ENCODE measurements around the gene SMAD1.

SMAD1 gene

DNA sequence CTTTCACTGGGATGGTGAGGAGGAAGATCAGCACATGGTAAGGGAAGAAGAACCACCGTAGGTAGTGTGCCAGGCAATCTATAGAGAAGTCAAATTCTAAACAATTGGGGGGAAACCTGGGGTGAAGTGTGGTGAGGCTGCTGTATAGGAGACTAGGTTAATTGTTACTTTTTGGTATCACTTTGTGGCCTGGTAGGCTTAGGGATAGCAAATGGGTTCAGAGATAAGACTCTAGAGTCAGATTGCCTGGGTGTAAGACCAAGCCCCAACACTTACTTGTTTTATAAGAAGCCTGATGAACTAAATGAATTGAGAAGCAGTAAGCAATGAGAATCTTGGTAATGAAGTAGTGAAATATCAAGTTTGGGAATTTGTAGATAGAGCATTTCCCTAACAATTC lies 8.7 kb downstream of the SMAD1 start:
- no peak for DNase-seq

GRCh38 chr4:145490796-145491195 lies 9.1 kb downstream of the SMAD1 start:
- no peak for DNase-seq

GRCh38 chr4:145492376-145492775 lies 10.7 kb downstream of the SMAD1 start:
- DNase-seq, result no peak

- no peak for DNase-seq
Measured at GRCh38 chr4:145493166-145493565, 11.5 kb downstream of the SMAD1 start.

DNA sequence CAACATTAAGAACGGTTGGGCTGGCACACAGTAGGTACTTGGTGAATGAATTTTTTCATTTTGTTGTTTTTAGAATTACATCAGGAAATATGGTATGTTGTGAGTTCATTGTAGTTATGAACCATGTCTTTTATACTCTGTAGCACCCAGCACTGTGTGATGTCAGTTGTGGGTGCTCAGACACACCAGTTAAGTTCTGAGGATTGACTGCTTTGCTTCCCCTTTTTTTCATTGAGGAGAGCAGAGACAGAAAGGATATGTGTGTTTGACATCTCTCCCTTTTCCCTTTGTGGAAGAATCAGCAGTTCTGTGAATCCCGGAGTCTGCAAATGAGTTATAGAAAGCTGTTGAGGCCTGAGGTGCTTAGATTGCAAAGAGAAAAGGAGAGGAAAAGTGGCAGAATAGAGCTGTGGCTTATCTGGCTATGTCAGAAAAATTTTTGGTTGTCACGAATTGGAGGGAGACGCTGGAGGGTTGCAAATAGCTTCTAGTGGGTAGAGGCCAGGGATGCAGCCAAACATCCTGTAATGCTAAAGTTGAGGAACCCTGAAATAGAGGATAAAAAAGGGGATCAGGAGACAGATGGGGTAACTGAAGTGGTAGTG lies 13.1 kb downstream of the SMAD1 start:
- no peak for DNase-seq

GRCh38 chr4:145496292-145496691 lies 14.6 kb downstream of the SMAD1 start:
- no peak for DNase-seq

DNA sequence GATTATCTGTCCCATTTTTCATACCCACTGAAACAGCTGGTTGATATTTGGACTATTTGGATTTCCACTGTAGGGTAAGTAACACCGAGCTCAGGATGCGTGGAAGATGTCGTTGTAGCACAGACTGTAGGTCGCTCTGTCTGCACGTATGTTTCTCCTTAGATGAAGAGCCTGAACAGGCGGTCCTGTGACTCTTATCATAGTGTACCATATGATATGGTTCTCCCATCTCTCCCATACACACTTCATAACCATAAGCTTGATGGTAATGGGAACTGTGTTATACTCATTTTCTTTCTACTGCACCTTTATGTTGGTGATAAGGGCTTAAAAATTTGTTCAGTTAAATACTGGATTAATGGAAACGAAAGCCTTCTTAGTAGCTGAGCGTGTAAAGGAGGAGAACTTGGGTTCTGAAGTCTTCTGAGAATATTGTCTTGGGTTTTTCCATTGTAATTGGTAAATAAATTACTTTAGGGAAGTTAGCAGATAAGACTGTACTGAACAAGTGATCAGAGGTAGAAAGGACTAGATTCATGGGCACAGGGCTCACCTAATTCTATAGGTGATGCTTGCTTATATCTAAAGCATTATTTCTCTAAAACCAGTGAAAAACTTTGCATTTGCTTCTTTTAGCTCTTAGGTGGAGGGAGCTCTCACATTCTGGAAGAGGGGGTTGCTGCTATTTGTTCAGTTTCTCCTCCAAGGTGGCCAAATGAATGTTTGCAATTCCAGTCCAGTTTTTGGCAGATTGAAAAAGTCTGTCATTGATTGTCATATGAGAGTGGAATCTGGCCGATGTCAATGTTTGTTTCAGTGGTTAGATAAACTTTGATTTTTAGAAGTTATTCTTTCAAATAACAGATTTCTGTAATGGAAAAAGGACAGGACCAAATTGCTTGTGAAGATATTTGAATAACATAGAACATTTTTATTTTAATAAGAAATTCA lies 15.8 kb downstream of the SMAD1 start:
- DNase-seq, result no peak

DNA sequence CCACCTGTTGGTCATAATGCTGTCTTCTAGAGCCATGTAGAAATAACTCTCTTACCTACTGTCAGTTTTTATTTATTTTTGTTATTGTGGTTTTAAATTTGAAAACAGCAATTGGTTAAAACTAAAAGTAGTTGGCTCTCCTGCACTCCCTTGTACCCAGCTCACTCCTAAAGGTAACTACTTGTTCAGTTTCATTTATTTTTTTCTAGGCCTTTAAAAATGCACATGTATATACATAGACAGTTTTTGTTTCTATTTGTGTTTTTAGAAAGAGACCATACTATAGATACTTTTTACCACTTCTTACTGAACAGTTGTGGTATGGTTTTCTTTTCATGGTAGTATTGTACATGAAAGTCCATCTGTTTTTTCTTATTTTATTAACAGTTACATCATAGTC lies 16.8 kb downstream of the SMAD1 start:
- DNase-seq, result no peak

- no peak for DNase-seq
Measured at GRCh38 chr4:145501051-145501660, 19.5 kb downstream of the SMAD1 start.

- no peak for DNase-seq
Measured at GRCh38 chr4:145502809-145503208, 21.2 kb downstream of the SMAD1 start.

- no peak for DNase-seq
Measured at GRCh38 chr4:145503486-145504072, 21.9 kb downstream of the SMAD1 start.

DNA sequence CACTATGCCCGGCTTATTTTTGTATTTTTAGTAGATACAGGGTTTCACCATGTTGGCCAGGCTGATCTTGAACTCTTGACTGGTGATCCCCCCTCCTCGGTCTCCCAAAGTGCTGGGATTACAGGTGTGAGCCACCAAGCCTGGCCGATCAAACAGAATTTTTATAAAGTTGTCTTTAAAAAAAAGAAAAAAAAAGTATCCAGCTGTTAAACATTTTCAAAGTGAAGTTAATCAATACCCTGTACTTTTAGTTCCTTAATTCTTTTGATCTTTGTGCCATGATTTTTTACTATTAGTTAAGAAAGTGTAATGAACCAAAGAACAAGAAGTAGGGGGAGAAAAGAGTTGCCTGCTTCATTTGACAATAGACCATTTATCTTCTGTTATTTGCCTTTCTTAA lies 24.3 kb downstream of the SMAD1 start:
- DNase-seq, result no peak

DNA sequence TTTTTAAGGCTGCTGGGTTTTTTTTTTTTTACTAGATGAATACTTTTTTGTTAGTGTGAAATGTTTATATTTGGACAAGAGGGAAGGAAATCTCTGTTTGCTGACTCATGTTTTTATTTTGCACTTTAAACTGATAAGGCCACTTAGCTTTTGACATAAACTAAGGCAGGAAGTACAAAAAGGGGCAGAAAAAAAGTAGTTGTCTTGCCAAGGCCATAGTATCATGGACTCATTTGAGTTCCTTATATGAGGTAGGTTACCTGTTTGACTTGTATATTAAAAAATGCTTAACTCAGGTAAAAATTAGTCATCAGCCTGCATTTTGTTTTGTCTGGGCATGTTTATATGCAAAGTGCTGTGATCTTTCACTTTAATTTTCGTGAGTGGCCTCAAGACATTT lies 26.0 kb downstream of the SMAD1 start:
- DNase-seq, result no peak

DNA sequence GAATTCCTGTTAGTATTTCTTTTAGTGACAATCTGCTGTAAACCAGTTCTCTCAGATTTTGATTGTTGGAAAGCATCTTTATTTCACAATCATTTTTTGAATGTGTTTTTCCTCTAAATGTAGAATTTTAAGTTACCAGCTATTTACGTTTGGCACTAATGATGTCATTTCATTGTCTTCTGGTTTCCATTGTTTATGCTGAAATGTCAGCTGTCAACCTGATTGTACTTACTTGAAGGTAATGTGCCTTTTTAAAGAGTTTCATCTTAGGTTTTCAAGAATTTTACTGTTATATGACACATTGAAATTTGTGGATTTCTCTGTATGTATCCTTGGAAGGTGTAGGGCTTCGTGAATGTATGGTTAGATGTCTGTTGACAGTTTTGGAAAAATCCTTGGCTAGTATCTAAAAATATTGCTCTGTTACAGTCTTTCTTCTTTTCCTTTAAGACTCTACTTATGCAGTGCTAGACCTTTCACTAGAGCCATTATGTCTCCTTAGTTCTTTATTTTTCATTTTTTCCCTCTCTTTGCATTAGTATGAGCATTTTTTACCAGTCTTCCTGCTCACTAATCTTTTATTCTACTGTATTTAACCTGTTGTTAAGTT lies 30.4 kb downstream of the SMAD1 start:
- DNase-seq, result no peak

- no peak for DNase-seq
Measured at GRCh38 chr4:145513020-145513621, 31.5 kb downstream of the SMAD1 start.

DNA sequence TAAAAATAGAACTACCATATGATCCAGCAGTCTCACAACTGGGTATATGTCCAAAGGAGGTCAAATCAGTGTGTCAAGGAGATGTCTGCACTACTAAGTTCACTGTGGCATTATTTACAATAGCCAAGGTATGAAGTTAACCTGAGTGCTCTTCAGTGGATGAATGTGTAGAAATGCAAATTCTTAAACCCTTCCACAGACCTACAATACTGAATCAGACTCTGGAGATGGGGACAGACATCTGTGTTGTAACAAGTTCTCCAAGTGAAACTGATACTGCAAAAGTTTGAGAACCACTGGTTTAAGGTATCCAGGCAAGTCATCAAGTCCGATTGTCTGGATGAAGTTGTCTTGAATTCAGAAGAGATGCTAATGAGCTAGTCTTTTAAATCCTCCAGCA lies 38.5 kb downstream of the SMAD1 start:
- no peak for DNase-seq

GRCh38 chr4:145521282-145521681 lies 39.6 kb downstream of the SMAD1 start:
- DNase-seq, result no peak

GRCh38 chr4:145523117-145523516 lies 41.5 kb downstream of the SMAD1 start:
- DNase-seq, result no peak

- no peak for DNase-seq
Measured at GRCh38 chr4:145524552-145524951, 42.9 kb downstream of the SMAD1 start.

GRCh38 chr4:145525291-145525740 lies 43.7 kb downstream of the SMAD1 start:
- no peak for DNase-seq

- DNase-seq, result no peak
Measured at GRCh38 chr4:145527773-145528172, 46.1 kb downstream of the SMAD1 start.

GRCh38 chr4:145528601-145529000 lies 46.9 kb downstream of the SMAD1 start:
- no peak for DNase-seq

DNA sequence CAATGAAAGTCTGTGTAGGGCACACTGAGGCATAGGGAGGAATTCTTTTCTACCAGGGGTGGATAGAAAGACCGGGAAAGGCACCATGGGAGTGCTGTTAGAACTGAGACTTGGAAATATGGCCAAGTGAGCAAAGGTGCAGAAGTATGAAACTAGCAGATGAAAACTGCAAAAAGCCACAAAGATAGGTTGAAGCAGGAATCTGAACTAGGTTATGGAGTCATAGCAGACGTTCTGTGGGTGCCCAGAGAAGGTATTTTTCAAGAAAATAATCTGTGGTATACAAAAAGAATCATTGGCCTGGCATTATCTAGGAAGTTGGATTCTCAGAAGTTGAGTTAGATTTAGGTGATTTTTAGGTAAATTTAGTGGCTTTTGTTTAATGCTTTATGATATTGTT lies 48.5 kb downstream of the SMAD1 start:
- no peak for DNase-seq
